NAMALWA (cell line): ENCODE data around the gene EPHA6.
A peak's percentile ranks its signal among the peaks of the same experiment; 100 is the strongest.
"Not testable (repeated sequence)": the region's sequence is repeated elsewhere in the genome, so short reads cannot be mapped to it uniquely, and the experiment has no call there.

Source experiments
- DNase-seq: peaks from one replicate; pipeline ENCODE4 v3.0.0-alpha.2; 2015; ENCODE audit warnings: low spot score

EPHA6 gene

DNA sequence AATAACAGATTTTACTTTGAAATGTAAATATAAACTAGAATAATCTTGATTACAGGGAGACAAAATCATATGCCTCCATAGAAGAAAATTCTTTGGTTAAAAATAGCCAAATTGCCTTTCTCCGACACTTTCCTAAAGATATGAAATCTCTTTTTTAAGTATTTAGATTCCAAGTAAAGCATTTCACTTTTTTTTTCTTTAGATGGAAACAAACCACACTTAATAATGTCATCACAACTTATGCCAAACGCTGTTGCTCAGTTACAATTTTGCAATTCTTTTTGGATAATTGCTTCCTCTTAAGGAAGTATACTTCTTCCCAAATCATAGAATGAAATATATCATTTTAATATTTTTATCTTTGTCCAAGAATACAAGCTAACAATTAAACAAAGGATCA is 656.1 kb downstream of the EPHA6 start:
- no peak for DNase-seq

GRCh38 chr3:97479740-97480139 is 665.3 kb downstream of the EPHA6 start:
- no peak for DNase-seq

GRCh38 chr3:97480696-97481289 is 666.4 kb downstream of the EPHA6 start:
- DNase-seq: not testable (repeated sequence)

- no peak for DNase-seq
These were observed 667.0 kb downstream of the EPHA6 start for GRCh38 chr3:97481416-97481815.

DNA sequence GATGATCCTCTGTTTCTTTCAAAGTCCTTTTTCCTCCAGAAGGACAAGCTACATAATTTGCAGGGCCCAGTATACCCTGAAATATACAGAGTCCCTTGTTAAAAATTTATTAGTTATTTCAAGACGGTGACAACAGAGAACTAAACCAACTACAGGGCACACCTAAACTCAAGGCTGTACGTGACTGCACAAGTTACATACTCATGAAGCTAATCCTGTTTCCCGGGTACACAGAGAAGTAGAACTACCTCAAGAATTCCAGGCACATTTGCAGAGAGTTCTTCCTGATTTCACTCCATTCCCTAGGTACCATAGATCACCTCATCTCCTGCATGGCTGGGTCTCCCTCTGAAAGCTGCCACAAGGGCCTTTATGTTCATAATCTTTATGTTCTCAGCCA is 670.8 kb downstream of the EPHA6 start:
- DNase-seq: no peak

DNA sequence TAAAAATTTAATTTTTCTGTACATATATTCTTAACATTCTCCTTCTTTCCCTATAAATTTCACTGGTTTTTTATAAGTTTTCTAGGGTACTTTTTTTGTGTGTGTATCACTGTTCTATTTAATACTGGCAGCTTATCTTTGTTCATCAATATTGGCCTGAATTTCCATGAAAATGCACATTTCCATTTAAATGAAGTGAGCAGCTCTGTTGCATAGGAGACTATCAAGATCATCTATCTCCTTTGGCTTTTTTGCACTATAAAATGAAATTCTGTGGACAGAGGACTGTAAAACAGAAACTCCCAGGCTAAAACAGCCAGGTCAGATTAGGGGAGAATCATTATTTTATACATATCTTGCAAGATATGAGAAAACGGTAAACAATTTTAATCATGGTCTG is 673.2 kb downstream of the EPHA6 start:
- no peak for DNase-seq

GRCh38 chr3:97488741-97489140 is 674.3 kb downstream of the EPHA6 start:
- no peak for DNase-seq

DNA sequence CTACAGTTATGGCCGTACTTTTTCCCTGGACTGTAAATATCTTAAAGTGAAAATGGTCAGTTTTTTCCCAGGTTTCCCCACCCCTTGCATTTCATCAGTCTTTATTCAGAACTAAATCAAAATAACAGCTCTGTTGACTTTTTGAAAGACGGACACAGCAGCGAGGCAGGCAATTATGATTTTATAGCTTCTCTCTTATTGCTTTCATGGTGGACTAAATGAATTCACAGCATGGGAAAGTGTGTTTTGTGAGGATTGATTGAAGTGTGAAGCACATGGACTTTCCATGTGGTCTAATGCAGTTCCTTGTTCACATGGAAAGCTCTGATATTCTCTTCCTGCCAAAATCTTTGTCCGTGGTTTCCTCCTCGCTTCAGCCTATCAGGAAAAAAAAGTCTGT is 681.5 kb downstream of the EPHA6 start:
- DNase-seq: no peak

DNA sequence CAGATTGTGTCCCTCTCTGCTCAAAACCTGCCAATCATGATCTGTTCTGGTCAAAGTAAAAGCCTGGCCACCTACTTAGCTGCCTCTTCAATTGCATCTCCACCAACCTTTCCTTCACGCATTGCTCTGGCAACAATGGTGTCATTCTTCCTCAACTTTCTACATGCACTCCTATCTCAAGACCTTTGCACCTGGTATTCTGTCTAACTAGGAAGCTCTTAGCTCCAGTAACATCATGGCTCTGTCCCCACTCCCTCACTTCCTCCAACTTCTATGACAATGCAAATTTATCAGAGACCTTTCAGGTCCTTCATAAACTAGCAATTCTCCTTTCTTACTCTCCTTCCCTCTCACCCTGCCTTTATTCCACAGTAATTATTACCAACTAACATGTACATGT is 682.7 kb downstream of the EPHA6 start:
- DNase-seq: no peak

GRCh38 chr3:97504463-97504862 is 690.1 kb downstream of the EPHA6 start:
- no peak for DNase-seq

- no peak for DNase-seq
These were observed 696.4 kb downstream of the EPHA6 start for GRCh38 chr3:97510795-97511194.

- DNase-seq: no peak
These were observed 700.7 kb downstream of the EPHA6 start for GRCh38 chr3:97515076-97515475.

DNA sequence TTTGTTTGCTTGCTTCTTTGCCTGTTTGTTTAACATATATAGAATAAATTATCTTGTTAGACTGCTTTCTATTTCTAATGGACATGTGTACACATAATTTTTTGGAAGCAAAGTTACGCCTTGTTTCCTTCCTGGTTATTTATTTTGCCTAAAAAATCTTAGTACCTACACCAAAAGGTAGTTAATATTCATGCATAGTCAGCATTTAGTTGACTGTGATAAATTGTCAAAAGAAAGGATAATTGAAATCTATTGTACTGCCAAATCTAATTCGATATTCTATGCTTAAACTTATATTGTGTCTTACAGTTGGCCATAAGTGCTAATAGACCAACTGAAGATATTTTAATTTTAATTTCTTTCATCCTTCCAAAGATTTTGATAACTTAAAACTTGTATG is 716.3 kb downstream of the EPHA6 start:
- no peak for DNase-seq

- DNase-seq: not testable (repeated sequence)
These were observed 733.2 kb downstream of the EPHA6 start for GRCh38 chr3:97547573-97547972.

DNA sequence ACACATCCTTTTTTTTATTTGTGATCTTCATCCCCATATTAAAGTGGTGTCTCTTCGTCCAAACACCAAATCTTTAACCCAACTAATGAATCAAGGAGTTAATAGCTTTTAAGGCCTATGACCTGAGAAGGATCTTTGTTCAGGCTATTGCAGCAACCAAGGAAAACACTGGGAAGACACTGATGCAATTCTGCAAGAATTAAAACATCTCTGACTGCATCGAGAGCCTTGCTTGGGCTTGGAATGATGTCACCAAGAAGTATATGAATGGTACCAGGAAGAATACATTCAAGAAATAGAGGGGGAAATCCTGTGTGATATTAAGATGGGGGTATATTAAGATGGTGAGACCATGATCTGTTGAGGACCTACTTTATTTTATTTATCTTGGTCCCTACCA is 736.0 kb downstream of the EPHA6 start:
- DNase-seq: no peak

DNA sequence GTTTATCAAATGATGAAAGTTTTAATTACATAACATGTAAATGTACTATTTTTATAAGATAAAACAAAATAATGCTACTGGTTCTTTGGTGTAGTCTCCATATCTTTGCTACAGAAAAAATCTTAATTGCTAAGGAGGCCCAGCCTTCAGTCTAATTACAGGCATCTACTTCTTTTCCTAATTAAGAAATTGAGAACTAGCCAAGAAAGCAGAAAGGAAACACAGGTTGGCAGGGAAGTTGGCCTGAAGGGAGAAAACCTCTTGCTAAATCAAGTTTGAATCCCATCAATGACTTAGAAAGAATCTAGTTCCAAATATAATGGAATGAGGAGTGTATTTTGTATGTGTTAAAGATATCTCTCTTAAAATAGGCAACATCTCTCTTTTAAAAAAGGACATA is 737.8 kb downstream of the EPHA6 start:
- no peak for DNase-seq

DNA sequence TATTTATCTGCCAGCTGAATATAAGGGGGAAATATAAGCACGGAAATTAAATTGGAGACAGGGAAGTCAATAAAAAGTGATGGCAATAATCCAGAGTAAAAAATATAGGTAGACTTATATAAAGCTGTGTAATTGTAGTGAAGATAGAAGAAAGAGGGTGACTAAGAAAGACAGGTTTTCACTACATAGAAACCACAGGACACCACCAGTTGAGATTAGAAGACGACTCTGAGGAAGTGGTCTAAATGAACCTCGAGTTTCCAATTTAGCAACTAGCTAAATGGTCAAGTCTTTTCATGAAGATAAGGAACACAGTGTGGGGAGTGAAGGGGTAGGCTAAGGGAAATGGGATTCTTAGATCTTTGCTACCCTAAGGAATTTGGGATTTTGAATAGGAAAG is 761.3 kb downstream of the EPHA6 start:
- DNase-seq: no peak

GRCh38 chr3:97576221-97576620 is 761.8 kb downstream of the EPHA6 start:
- no peak for DNase-seq

GRCh38 chr3:97579365-97579764 is 765.0 kb downstream of the EPHA6 start:
- DNase-seq: peak; percentile 5

GRCh38 chr3:97610626-97611025 is 796.2 kb downstream of the EPHA6 start:
- no peak for DNase-seq

- DNase-seq: no peak
These were observed 798.2 kb downstream of the EPHA6 start for GRCh38 chr3:97612632-97613031.

DNA sequence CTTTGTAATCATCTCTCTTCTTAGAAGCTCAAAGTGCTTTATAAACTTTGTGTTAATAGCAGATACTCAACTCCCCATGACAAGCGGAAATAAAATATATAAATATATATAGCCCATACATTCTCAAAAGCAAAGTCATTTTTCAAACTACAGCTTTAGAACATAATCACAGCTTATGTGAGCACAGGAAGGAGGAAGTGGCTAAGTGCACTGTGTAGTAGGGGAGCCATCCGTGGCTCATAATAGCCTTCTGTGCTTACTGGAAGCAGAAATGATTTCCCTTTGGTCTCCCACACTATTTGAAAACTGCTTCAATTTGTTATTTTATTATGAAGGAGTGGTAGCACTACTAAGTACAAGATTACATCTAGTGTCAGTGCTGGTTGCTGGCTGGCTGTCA is 798.7 kb downstream of the EPHA6 start:
- no peak for DNase-seq

DNA sequence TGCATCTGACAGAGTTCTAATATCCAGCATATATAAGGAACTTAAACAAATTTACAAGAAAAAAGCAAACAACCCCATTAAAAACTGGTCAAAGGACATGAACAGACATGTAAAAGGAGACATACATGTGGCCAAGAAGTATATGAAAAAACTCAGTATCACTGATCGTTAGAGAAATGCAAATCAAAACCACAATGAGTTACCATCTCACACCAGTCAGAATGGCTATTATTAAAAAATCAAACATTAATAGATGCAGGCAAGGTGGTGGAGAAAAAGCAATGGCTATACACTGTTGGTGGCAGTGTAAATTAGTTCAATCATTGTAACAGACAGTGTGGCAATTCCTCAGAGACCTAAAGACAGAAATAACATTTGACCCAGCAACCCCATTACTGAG is 806.1 kb downstream of the EPHA6 start:
- not testable (repeated sequence) for DNase-seq

DNA sequence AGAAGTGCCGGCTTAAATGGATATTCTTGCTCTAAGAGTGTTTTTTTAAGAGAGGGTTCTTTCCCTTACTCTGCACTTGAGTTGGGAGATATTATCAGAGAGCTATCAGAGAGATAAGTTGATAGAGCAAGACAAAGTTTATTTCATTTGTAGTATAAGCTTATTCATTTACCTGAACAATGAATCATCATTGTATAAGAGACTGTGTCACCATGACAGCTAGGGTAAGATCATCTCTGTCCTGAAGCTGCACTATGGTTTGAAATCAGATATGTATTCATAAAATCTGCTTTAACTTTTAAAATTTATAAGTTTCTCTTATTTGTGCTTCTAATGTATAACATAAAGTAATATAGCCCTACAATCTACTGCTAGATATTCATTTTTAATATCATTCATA is 822.1 kb downstream of the EPHA6 start:
- DNase-seq: no peak

GRCh38 chr3:97646932-97647331 is 832.5 kb downstream of the EPHA6 start:
- DNase-seq: no peak
